ENCODE measurements around the gene CEMIP2.
"Not testable (repeated sequence)": the region's sequence is repeated elsewhere in the genome, so short reads cannot be mapped to it uniquely, and the experiment has no call there.

CEMIP2 gene

DNA sequence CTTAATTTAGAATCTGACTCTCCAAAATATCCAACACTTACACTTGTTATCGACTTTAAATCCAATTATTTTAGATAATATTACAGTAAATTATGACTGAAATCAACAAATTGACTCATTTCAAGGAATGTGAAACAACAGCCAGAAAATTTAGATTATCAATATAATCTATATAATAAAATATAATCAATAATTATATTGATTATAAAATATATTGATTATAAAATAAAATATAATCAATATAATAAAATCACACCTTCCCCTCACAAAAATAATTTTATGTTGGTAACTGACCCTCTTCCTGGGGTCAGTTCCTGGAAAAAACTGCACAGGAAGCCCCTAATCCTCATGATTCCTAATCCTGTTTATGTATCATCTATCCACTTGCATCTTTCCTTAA lies 91.1 kb downstream of the CEMIP2 start:
- DNase-seq (ENCODE audit: low spot score): no peak

DNA sequence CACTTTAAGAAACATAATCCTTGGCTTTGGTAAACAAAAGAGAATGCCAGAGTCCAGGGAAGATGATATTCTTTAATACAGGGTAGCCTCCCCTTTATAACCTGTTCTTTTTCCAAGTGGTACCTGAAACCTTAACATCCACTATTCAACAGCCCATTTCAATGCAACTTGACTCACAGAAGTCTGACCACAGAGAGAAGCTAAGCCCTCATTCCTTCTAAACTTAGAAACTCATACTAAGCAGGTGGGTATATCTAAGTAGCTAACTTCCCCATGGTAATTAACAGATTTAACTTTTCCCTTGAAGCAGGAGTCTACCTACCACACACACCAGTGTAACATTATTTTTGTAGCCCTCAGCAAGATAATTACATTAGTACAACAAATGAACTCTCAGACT lies 91.9 kb downstream of the CEMIP2 start:
- no peak for DNase-seq (ENCODE audit: low spot score)

DNA sequence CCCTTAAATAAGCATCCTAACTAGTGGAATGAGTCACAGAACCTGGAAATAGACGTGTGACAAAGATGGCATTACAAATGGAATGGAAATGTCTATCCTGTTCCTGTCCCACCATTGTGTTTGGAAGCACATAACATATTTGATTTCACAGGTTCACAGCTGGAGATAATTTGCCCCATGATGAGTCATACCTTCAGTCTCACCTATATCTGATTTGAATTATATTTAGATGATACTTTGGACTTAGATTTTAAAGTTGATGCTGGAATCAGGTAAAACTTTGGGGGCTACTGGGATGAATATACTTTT lies 92.5 kb downstream of the CEMIP2 start:
- no peak for DNase-seq (ENCODE audit: low spot score)

DNA sequence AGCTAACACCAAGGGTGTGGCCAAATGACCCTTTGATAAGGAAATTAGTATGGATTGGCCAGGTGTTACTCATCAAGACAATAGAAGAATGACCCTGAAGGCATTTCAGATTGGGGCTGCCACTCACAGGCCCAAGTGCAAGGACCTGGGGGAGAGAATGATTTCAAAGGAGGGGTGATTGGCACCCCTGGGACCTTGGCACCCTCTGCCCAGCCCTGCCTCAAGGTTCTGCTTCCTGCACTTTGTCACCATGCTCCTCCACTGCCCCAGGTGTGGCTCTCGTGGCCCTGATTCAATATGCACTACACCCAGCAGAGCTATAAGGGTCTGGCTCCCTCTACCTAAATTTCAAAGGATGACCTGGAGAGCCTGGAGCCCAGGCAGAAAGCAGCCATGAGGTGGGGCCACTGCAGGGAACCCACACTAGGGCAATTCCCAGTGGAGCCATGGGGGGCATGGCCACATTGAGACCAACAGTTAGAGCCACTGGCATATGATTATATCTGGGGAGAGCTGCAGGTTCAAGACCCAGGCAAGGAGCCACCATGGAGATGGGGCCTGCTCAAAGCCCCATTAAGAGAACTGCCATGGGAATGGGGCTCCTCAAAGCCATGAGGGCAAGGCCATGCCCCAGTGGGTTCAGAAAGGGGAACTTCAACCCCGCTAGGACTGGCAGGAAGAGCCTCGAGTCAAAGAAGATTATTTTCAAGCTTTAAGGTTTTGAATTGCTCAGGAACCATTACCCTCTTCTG lies 93.0 kb downstream of the CEMIP2 start:
- no peak for DNase-seq (ENCODE audit: low spot score)

DNA sequence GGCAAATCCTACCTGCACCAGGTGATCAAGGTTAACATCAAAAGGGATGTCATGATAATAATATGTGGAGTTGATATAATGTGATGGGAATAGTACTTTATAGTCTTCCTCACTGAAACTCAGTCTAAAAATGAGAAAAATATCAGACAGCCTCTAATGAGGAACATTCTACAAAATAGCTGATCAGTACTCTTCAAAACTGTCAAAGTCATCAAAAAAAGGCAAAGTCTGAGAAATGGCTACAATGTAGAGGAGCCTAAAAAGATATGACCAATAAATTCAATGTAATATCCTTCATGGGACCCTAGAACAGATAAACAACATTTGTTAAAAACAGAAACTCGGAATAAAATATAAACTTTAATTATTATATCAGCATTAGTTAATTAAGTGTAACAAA lies 95.7 kb downstream of the CEMIP2 start:
- no peak for DNase-seq (ENCODE audit: low spot score)

DNA sequence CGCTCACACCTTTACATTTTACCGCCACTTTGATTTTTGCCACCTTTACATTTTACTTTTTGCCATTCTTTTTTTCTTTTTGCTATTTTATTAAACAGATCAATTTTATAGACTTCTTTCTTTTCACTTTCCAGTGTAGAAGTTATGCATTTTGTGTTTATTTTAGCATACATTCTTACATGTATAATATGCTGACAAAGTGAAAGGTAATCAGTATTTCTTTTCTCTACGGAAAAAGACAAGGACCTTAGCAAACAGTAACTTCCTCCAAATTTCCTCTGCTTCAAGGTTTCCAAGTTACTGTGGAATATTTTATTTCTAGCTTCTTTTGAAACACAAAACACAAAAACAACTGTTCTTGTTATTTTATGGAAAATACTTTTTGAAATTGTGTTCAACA lies 97.0 kb downstream of the CEMIP2 start:
- no peak for DNase-seq (ENCODE audit: low spot score)

DNA sequence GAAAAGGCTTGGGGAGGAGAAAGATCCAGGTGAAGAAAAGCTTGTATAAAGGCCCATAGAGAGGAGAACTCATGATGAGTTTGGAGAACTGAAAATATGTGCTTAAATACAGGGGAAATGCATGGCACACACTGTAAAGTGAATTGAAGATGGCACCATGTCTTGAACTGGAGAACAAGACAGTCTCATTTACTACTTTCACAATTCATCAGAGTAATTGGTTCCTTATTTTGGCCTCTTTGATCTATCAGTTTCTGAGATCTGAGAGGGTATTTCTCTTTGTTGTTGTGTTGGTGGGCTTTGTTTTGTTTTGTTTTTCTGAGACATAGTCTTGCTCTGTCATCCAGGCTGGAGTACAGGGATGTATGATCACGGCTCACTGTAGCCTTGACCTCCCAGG lies 98.2 kb downstream of the CEMIP2 start:
- no peak for DNase-seq (ENCODE audit: low spot score)

DNA sequence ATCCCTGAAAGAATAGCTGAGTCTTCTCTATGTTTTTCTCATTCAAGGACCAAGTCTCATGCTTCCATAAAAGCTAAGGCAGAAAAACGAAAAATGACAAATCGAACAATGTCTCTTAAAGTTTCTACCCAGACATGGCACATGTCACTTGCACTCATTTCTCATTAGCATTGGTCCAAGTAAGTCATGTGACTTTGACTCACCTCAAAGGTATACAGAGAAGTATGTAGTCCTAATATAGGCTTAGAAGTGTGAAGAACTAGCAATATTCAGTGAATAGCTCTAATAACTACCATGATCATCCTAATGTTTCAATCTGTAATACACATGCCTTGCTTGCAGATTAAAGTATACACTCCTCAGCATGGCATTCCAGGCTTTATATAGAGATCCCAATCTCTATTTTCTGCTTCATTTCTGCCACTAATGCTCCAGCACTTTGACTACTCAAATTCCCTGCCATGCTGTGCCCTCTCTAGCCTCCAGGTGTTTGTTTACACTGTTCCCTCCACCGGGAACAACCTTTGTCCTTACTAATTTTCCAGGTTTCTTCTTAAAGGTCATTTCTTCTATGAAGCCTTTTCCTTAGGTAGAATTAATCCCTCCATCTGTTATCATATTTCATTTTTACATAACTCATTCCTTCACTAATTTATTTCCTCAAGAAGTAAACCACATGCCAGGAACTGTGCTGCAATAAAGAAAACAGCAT lies 98.9 kb downstream of the CEMIP2 start:
- DNase-seq (ENCODE audit: low spot score): no peak

DNA sequence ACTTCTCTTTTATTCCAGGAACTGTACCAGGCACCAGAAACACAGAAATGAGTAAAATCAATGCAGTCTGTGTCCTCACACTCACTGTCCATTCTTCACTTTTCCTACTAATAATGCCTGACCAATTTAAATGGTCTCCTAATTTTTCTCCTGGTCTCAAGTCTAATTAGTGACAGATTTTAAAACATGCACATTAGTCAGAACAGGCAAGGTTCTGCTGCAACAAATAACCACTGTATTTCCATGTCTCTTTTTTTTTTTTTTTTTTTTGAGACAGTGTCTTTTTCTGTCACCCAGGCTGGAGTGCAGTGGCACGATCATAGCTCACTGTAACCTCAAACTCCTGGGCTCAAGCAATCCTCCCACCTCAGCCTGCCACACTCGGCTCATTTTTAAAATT lies 99.6 kb downstream of the CEMIP2 start:
- no peak for DNase-seq (ENCODE audit: low spot score)

DNA sequence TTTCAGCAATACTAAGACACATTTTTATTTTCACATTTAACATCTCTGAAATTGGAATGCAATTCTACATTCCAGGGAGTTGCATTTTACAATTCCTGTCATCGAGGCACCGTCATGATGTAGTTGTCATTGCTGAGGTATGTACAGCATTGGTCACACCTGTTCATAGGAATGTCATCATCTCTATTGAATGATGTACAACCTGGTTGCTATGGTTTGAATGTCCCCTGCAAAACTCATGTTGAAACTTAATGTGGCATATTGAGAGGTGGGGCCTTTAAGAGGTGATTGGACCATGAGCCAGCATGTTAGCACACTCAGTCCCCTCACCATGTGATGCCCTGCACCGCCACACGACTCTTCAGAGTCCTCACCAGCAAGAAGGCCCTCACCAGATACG lies 103.1 kb downstream of the CEMIP2 start:
- no peak for DNase-seq (ENCODE audit: low spot score)

DNA sequence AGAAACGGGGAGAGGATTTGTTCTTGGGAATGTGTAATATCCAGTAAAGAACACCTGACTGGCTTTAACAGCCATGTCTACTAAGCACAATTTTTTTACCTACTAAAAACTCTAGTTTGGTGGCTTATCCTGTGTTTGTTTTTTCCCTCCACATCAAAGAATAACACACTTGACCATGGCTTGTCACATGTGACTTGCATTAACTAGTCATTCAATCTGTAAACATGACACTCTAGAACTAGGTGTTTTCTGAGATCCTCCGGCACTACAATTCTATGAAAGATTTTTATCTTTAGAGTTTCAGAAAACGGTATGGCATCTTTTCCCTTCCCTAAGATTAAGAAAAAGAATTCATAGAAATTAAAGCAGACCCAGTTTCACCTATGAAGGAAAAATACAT lies 103.7 kb downstream of the CEMIP2 start:
- no peak for DNase-seq (ENCODE audit: low spot score)

DNA sequence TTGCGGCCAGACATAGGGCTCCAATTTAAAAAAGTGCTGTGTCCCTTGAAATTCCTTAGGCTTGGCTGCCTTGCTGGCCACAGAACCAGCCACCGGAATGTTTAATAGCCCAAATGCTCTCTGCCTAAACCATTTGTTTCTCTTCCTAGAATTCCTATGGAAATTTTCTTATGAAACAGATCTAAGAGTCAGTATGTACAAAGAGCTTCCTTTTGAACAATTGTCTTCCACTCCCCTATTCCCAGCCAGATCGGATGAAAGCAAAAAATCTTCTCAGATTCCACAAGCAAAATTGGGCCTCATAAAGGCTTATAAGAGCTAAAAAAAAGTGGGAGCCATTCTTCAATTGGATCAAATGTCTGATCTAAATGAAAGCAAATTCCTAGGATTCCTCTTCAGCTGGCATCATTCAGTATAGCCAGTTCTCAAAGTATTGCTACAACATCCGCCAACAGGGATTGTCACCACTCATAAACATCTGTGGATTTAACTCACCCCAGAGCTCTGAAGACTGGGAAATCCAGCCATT lies 104.3 kb downstream of the CEMIP2 start:
- no peak for DNase-seq (ENCODE audit: low spot score)

DNA sequence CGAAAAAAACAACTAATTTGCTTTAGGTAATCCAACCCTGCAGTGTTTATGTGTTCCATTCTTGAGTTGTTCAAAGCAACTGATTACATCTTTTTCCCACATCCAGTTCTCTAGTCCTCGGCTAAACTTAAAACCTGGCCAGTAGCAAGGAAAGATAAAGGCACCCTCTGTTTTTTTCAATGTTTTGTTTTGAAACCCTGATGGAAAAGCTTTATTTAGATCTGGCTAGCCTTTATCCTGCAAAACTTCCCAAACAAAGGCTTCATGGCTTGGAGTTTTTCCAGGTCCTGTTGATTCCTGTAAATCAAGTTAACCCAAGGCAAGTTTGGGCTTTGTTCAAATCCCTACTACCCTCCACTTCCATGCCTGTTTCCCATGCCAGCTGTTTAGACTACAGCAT lies 105.1 kb downstream of the CEMIP2 start:
- no peak for DNase-seq (ENCODE audit: low spot score)

DNA sequence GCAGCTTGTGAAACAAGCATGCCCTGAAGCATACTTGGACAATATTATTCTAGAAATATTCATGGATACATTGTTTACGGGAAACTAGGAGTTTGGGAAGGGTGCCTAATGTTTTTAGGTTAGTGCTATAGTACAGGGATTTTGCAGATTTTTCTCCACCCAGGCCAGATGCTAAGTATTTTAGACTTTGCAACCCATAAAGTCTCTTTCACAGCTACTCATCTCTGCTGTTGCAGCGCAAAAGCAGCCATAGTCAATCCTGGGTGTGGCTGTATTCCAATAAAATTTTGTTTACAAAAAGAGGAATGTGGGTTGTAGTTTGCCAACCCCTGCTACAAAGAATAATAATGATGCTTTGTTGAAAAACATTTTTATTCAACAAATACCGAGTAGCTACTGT lies 106.2 kb downstream of the CEMIP2 start:
- no peak for DNase-seq (ENCODE audit: low spot score)

DNA sequence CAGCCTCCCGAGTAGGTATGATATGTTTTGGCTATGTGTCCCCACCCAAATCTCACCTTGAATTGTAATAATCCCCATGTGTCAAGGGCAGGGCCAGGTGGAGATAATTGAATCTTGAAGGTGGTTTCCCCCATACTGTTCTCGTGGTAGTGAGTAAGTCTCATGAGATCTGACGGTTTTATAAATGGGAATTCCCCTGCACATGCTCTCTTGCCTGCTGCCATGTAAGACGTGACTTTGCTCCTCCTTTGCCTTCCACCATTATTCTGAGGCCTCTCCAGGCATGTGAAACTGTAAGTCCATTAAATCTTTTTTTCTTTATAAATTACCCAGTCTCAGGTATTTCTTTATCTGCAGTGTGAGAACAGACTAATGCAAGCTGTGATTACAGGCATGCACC lies 111.0 kb downstream of the CEMIP2 start:
- DNase-seq (ENCODE audit: low spot score): not testable (repeated sequence)

DNA sequence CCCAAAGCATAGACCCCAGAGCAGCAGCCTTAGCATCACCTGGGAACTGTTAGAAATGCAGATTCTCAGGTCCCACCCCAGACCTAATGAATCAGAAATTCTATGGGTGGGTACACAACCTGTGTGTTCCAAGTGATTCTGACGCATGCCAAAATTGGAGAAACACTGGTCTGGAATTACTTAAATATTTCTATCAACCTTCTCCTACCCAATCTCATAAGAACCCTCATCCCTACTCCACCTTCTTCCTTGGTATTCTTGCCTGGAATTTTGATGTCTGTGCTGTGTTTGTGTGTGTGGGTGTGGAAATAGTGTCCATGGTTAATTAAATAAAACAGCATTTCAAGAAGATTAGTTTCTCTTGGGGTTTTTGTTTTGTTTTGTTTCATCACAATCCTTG lies 111.8 kb downstream of the CEMIP2 start:
- no peak for DNase-seq (ENCODE audit: low spot score)

DNA sequence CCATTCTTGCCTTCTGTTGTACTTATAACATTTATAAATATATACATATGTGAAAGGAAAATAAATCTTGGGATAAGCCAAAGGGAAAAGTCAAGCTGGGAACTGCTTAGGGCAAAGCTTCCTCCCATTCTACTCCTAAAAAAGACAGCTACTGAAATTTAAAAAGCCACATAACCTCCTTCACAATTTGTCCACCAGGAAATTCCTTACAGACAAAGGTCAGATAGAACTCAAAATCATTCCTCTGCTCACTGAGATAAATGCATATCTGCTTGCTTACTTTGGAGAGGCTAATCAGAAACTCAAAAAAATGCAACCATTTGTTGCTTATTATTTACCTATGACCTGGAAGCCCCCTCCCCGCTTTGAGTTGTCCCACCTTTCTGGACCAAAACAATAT lies 112.5 kb downstream of the CEMIP2 start:
- DNase-seq (ENCODE audit: low spot score): no peak

DNA sequence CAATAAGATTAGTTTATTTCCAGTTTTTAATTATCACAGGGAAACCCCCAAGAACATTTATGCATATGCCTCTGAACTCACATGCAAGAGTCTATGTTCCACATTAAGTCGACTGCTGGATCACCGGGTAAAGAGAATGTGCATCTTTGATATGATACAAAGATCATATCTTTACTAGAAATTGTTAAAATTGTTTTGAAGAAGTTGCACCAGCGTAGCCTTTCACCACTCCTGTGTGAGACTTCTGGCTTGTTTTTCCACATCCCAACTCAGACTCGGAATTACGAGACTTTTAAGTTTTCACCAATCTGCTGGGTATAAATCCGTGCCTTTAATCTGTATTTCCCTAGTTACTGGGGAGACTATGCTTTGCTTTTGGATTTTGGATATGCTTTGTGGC lies 113.2 kb downstream of the CEMIP2 start:
- DNase-seq (ENCODE audit: low spot score): no peak

DNA sequence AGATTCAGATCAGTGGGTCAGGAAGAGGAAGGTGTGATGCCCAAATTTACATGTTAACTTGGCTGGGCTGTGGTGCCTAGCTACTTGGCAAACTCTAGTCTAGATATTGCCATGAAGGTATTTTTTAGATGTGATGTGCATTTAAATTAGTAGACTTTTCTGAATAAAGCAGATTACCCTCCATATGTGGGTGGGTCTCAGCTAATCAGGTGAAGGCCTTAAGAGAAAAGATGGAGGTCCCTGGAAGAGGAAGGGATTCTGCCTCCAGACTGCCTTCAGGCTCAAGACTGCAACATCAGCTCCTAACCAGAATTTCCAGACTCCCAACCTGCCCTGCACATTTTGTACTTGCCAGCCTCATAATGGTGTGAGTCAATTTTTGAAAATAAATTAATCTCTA lies 115.8 kb downstream of the CEMIP2 start:
- no peak for DNase-seq (ENCODE audit: low spot score)

DNA sequence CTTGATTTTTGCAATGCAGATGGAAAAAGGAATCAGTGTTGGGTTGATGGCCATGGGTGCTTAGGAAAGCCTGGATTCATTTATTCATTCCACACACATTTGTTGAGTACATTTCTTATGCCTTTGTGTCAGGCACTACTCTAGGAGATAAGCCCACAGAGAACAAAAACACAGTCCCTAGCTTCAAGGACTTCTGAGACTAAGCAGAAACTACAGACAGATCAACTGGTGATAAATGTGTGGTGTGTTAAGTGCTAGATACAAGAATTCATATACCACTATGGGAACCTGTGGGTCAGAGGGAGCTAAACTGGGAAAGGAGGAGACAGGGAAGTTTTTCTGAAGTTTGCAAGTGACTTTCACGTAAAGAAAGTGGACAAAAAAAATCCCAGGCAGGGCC lies 119.9 kb downstream of the CEMIP2 start:
- no peak for DNase-seq (ENCODE audit: low spot score)

DNA sequence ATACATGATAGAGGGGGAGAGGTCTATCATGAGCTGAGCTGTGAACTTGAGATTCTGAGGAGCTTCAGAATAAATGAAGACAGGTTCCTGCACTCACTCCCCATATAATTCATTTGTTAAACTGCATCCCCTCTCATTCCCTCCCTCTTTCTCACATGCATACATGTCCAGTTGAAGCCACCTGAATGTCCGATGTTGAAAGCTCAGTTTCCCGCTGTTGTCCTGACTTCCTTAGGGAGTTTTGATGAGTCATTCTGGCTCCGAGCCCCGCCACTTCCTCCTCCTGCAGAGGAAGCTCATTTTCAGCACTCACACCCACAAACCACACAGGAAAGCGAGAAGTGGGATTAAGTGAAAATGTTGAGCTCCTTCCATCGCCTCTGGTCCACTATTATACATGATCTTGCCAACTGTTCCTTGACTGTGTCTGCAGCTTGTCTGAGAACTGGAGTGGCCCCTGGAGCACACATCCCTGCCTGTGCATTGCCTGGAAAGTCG lies 121.2 kb downstream of the CEMIP2 start:
- DNase-seq (ENCODE audit: low spot score): no peak

DNA sequence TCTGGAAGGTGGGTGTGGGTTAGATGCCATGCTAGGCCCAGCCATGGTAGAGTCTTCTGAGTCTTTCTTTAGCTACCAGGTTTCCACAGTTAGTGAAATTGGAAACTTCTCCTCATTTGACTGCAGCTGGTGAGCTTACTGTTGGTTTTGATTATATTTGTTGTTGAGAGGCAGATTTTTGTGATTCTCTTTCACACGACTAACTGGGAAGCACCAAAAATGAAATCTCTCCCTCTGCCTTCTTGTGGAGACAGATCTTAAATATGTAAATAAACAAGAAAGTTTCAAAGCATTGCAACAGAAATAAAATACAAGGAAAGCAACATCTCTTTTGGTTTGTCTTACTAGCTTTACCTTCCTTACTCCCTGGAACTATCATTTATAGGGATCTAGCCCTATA lies 122.2 kb downstream of the CEMIP2 start:
- no peak for DNase-seq (ENCODE audit: low spot score)

DNA sequence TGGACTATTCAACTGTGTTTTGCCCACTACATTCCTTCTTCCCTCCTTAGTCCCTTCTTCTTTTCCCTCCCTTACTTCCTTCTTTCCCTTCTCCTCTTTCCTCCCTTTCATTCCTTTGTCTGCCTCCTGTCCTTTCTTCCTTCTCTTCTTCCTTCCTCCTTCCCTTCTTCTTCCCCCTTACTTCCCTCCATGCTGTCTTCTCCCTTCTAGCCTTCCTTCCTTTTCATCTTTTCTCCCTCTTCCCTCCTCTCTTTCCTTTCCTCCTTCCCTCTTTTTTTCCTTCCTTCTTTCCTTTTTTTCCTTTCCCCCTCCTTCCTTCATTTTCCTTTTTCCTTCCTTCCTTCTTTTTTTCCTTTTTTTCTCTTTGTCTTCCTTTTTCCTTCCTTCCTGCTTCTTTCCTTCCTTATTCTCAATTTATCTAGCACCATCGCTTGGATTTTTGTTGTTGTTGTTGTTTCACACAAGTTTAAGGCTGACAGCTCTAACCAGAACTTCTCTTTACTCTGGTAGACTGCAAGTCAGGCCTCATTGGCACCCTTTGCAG lies 123.4 kb downstream of the CEMIP2 start:
- no peak for DNase-seq (ENCODE audit: low spot score)

All from SK-N-DZ (cell line).